Activated CD4-positive, CD25-positive, alpha-beta regulatory T cell (primary cell): Measurements from ENCODE around the gene GLRX2.

Experiments
- DNase-seq, 4 experiments: peaks; one replicate each; lab custom pipeline; 2025; lab: John Stamatoyannopoulos, UW

GLRX2 gene

GRCh38 chr1:193111641-193112090 lies 6.5 kb upstream of the GLRX2 start:
- no peak for DNase-seq

GRCh38 chr1:193110864-193111263 lies 5.7 kb upstream of the GLRX2 start:
- no peak for DNase-seq

GRCh38 chr1:193110246-193110645 lies 5.0 kb upstream of the GLRX2 start:
- DNase-seq = no peak

GRCh38 chr1:193109619-193110018 lies 4.4 kb upstream of the GLRX2 start:
- no peak for DNase-seq

- DNase-seq = no peak
Measured at GRCh38 chr1:193108471-193108870, 3.3 kb upstream of the GLRX2 start.

- DNase-seq = no peak
Measured at GRCh38 chr1:193105821-193106177, 585 bp upstream of the GLRX2 start.

GRCh38 chr1:193104502-193104906 lies 710 bp downstream of the GLRX2 start:
- DNase-seq = no peak

- DNase-seq = no peak
Measured at GRCh38 chr1:193103759-193104501, 1.3 kb downstream of the GLRX2 start.

- DNase-seq = no peak
Measured at GRCh38 chr1:193102662-193103061, 2.6 kb downstream of the GLRX2 start.

- DNase-seq = no peak
Measured at GRCh38 chr1:193094112-193094511, 11.1 kb downstream of the GLRX2 start.

- DNase-seq = no peak
Measured at GRCh38 chr1:193090865-193091264, 14.3 kb downstream of the GLRX2 start.

GRCh38 chr1:193087893-193088292 lies 17.3 kb downstream of the GLRX2 start:
- no peak for DNase-seq

- DNase-seq = no peak
Measured at GRCh38 chr1:193086342-193086741, 18.9 kb downstream of the GLRX2 start.

- DNase-seq = no peak
Measured at GRCh38 chr1:193085263-193085662, 20.0 kb downstream of the GLRX2 start.

- no peak for DNase-seq
Measured at GRCh38 chr1:193083365-193084088, 21.7 kb downstream of the GLRX2 start.

- DNase-seq = no peak
Measured at GRCh38 chr1:193079187-193079586, 26.0 kb downstream of the GLRX2 start.

GRCh38 chr1:193077991-193078390 lies 27.2 kb downstream of the GLRX2 start:
- no peak for DNase-seq

- DNase-seq = no peak
Measured at GRCh38 chr1:193070942-193071341, 34.3 kb downstream of the GLRX2 start.

GRCh38 chr1:193070386-193070753 lies 34.8 kb downstream of the GLRX2 start:
- no peak for DNase-seq

- no peak for DNase-seq
Measured at GRCh38 chr1:193069748-193070385, 35.3 kb downstream of the GLRX2 start.

- no peak for DNase-seq
Measured at GRCh38 chr1:193068013-193068412, 37.2 kb downstream of the GLRX2 start.

GRCh38 chr1:193066606-193067005 lies 38.6 kb downstream of the GLRX2 start:
- DNase-seq = no peak

GRCh38 chr1:193065954-193066353 lies 39.3 kb downstream of the GLRX2 start:
- DNase-seq = no peak
